Mesenchymal stem cell (in vitro differentiated cells and primary cell): ENCODE data around the gene SYT15.
"Not testable (repeated sequence)": the region's sequence is repeated elsewhere in the genome, so short reads cannot be mapped to it uniquely, and the experiment has no call there.

ENCODE experiments used
- DNase-seq: peaks from one replicate; pipeline ENCODE4 v3.0.0-alpha.2; 2013
- H2AFZ ChIP-seq: one replicate; pipeline ENCODE4 v1.6.1; 2013; ENCODE audit warnings: low read depth, mild to moderate bottlenecking, control low read depth, inconsistent platforms, low read length, moderate library complexity
- H2AK5ac ChIP-seq: 2 replicates; pipeline ENCODE4 v1.6.1; 2013; ENCODE audit warnings: low read length, moderate library complexity, mild to moderate bottlenecking, inconsistent platforms; ENCODE audit not compliant: severe bottlenecking
- H2BK120ac ChIP-seq: one replicate; pipeline ENCODE4 v1.6.1; 2013; ENCODE audit warnings: low read depth, mild to moderate bottlenecking, inconsistent platforms, low read length, moderate library complexity
- H2BK12ac ChIP-seq, 2 experiments: one replicate each; pipeline ENCODE4 v1.6.1; 2013; ENCODE audit warnings: inconsistent platforms in 2 of 2, low read length in 2 of 2, mild to moderate bottlenecking in 2 of 2, moderate library complexity in 2 of 2, control low read depth in 1 of 2
- H2BK15ac ChIP-seq: one replicate; pipeline ENCODE4 v1.6.1; 2013; ENCODE audit warnings: mild to moderate bottlenecking, low read depth, inconsistent platforms; ENCODE audit not compliant: poor library complexity, severe bottlenecking
- H2BK5ac ChIP-seq: 2 replicates; pipeline ENCODE4 v1.6.1; 2013; ENCODE audit warnings: low read depth, mild to moderate bottlenecking, low read length, control low read depth, inconsistent platforms; ENCODE audit not compliant: poor library complexity, severe bottlenecking
- H3K14ac ChIP-seq, 2 experiments: one replicate each; pipeline ENCODE4 v1.6.1; 2013; ENCODE audit warnings: inconsistent platforms in 2 of 2, low read length in 2 of 2, control low read depth in 1 of 2, mild to moderate bottlenecking in 1 of 2, moderate library complexity in 1 of 2
- H3K18ac ChIP-seq, 2 experiments: one replicate each; pipeline ENCODE4 v1.6.1; 2013; ENCODE audit warnings: inconsistent platforms in 2 of 2, low read length in 2 of 2, control low read depth in 1 of 2, low read depth in 1 of 2, mild to moderate bottlenecking in 1 of 2
- H3K23ac ChIP-seq, 2 experiments: one replicate each; pipeline ENCODE4 v1.6.1; 2013; ENCODE audit warnings: inconsistent platforms in 2 of 2, low read length in 2 of 2, mild to moderate bottlenecking in 2 of 2, moderate library complexity in 2 of 2, control low read depth in 1 of 2
- H3K27ac ChIP-seq: 2 replicates; pipeline ENCODE4 v1.5.1; 2013; ENCODE audit warnings: mild to moderate bottlenecking, moderate library complexity, low read length, control low read depth, inconsistent platforms; ENCODE audit not compliant: poor library complexity, severe bottlenecking
- H3K27me3 ChIP-seq, 2 experiments: 2 replicates each; pipeline versions ENCODE4 v1.6.1 to v1.7.0; 2013; ENCODE audit warnings: low read length in 2 of 2, mild to moderate bottlenecking in 2 of 2, moderate library complexity in 2 of 2, control low read depth in 1 of 2, inconsistent platforms in 1 of 2; ENCODE audit not compliant: control insufficient read depth in 1 of 2, insufficient read depth in 1 of 2
- H3K36me3 ChIP-seq, 2 experiments: 2 replicates each; pipeline versions ENCODE4 v1.6.1 to v1.7.0; 2013; ENCODE audit warnings: low read length in 2 of 2, control low read depth in 1 of 2, inconsistent platforms in 1 of 2, low read depth in 1 of 2, mild to moderate bottlenecking in 1 of 2; ENCODE audit not compliant: insufficient read depth in 2 of 2, control insufficient read depth in 1 of 2
- H3K4ac ChIP-seq, 2 experiments: one replicate each; pipeline ENCODE4 v1.6.1; 2013; ENCODE audit warnings: inconsistent platforms in 2 of 2, low read length in 2 of 2, mild to moderate bottlenecking in 2 of 2, moderate library complexity in 2 of 2, control low read depth in 1 of 2, low read depth in 1 of 2
- H3K4me1 ChIP-seq: 2 replicates; pipeline ENCODE4 v1.6.1; 2013; ENCODE audit warnings: low read depth, low read length, control low read depth; ENCODE audit not compliant: control insufficient read depth, insufficient read depth
- H3K4me2 ChIP-seq: 2 replicates; pipeline ENCODE4 v1.6.1; 2013; ENCODE audit warnings: low read length, mild to moderate bottlenecking, inconsistent platforms; ENCODE audit not compliant: poor library complexity, severe bottlenecking
- H3K4me3 ChIP-seq, 2 experiments: 2 replicates each; pipeline versions ENCODE4 v1.5.1 to v1.7.0; 2013; ENCODE audit warnings: low read length in 2 of 2, mild to moderate bottlenecking in 2 of 2, control low read depth in 1 of 2, low read depth in 1 of 2; ENCODE audit not compliant: insufficient read depth in 1 of 2
- H3K79me1 ChIP-seq: replicated peaks from 2 replicates; pipeline ENCODE4 v1.6.1; 2013; ENCODE audit warnings: mild to moderate bottlenecking, control low read depth, low read length, inconsistent platforms; ENCODE audit not compliant: poor library complexity, severe bottlenecking
- H3K9ac ChIP-seq: 2 replicates; pipeline ENCODE4 v1.7.0; 2013; ENCODE audit warnings: mild to moderate bottlenecking, low read length, moderate library complexity
- H3K9me3 ChIP-seq: 2 replicates; pipeline ENCODE4 v1.7.0; 2013; ENCODE audit warnings: mild to moderate bottlenecking, low read length; ENCODE audit not compliant: control insufficient read depth
- H4K8ac ChIP-seq: one replicate; pipeline ENCODE4 v1.6.1; 2013; ENCODE audit warnings: inconsistent platforms, mild to moderate bottlenecking, low read length, moderate library complexity
- H4K91ac ChIP-seq: one replicate; pipeline ENCODE4 v1.6.1; 2013; ENCODE audit warnings: mild to moderate bottlenecking, low read length, inconsistent platforms
- WGBS: methylation state at CpG from one replicate; pipeline ENCODE4 v1.1.7; 2013; ENCODE audit warnings: mixed read lengths; 5-methylcytosine and 5-hydroxymethylcytosine counted together

SYT15 gene

GRCh38 chr10:46617913-46618312 lies 39.0 kb downstream of the SYT15 start:
- H3K23ac ChIP-seq, H2BK5ac ChIP-seq, H2AK5ac ChIP-seq, H3K79me1 ChIP-seq, H2BK12ac ChIP-seq, H2BK15ac ChIP-seq, H3K18ac ChIP-seq, H3K4me1 ChIP-seq, H3K4me3 ChIP-seq, H3K27ac ChIP-seq, H4K91ac ChIP-seq, H3K36me3 ChIP-seq, H3K14ac ChIP-seq, H3K9ac ChIP-seq, H2BK120ac ChIP-seq, DNase-seq, H3K9me3 ChIP-seq, H3K4me2 ChIP-seq, H3K4ac ChIP-seq, H2AFZ ChIP-seq, H3K27me3 ChIP-seq, H4K8ac ChIP-seq: not testable (repeated sequence)
- 67% methylated on average over 2 of the region's 3 CpGs for WGBS

GRCh38 chr10:46623899-46624654 lies 45.1 kb downstream of the SYT15 start:
- not testable (repeated sequence) for H3K14ac ChIP-seq, H2AK5ac ChIP-seq, H2BK15ac ChIP-seq, DNase-seq, H2BK5ac ChIP-seq, H3K79me1 ChIP-seq, H3K4me1 ChIP-seq, H3K4me3 ChIP-seq, H3K23ac ChIP-seq, H3K27me3 ChIP-seq, H4K91ac ChIP-seq, H3K9me3 ChIP-seq, H4K8ac ChIP-seq, H3K4ac ChIP-seq, H3K36me3 ChIP-seq, H3K9ac ChIP-seq, H2AFZ ChIP-seq, H3K18ac ChIP-seq, H2BK12ac ChIP-seq, H3K27ac ChIP-seq, H2BK120ac ChIP-seq, H3K4me2 ChIP-seq
- WGBS, result no CpG with 5 or more reads among the region's 8 CpGs

GRCh38 chr10:46629805-46630204 lies 50.9 kb downstream of the SYT15 start:
- H3K27me3 ChIP-seq, H2BK12ac ChIP-seq, H3K36me3 ChIP-seq, DNase-seq, H3K23ac ChIP-seq, H3K79me1 ChIP-seq, H3K4me3 ChIP-seq, H4K8ac ChIP-seq, H2BK120ac ChIP-seq, H4K91ac ChIP-seq, H3K9me3 ChIP-seq, H3K4ac ChIP-seq, H2AFZ ChIP-seq, H3K9ac ChIP-seq, H3K4me1 ChIP-seq, H3K4me2 ChIP-seq, H2AK5ac ChIP-seq, H2BK15ac ChIP-seq, H2BK5ac ChIP-seq, H3K18ac ChIP-seq, H3K14ac ChIP-seq, H3K27ac ChIP-seq: not testable (repeated sequence)
- no CpG with 5 or more reads among the region's 1 CpG for WGBS

GRCh38 chr10:46630816-46631215 lies 51.9 kb downstream of the SYT15 start:
- not testable (repeated sequence) for H3K4me2 ChIP-seq, H3K79me1 ChIP-seq, DNase-seq, H3K4ac ChIP-seq, H3K14ac ChIP-seq, H4K8ac ChIP-seq, H3K9me3 ChIP-seq, H3K36me3 ChIP-seq, H3K4me3 ChIP-seq, H3K27ac ChIP-seq, H4K91ac ChIP-seq, H2BK12ac ChIP-seq, H2BK15ac ChIP-seq, H3K9ac ChIP-seq, H2BK5ac ChIP-seq, H3K4me1 ChIP-seq, H3K18ac ChIP-seq, H2BK120ac ChIP-seq, H2AFZ ChIP-seq, H3K23ac ChIP-seq, H2AK5ac ChIP-seq, H3K27me3 ChIP-seq
- no CpG with 5 or more reads among the region's 3 CpGs for WGBS
